ENCODE measurements around the gene TLE3.

Gene TLE3

DNA sequence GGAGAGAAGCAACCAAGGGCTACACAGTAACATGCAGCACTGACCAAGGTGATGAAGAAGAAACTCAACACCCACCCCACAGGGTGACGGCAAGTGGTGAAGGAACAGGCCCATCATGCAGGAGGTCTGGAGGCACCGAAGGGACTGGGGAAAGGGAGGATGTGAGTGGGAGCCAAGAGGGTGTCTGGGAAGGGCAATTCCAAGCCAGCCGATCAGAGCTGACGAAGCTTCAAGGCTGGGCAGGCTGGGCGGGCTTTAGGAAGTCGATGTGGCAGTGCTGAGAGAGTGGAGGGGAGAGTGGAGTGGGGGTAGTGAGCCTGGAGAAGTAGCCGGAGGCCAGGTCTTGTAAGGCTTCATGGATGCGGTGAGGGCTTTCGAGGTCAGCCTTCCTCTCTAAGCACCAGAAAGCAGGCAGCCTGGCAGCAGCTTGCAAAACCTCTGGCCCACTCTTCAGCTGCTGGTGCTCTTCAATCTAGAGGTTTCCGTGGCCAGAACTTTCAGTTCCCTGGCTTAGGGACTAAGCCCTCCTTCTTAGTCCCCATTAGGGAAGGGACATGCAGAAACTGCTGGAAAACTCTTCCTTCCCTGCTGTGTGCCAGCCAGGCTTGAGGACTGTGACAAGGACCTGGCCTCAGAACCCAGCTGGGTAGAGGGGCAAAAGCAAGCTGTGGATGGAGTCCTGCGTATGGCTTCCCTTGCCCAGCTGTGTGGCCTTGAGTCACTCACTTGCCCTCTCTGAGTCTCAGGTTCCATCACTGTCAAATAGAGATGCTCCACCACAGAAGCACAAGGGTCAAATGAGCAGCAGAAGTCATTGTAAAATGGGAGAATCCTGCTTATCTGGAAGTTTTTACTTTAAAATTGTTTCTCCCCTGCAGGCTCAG lies 72.1 kb downstream of the TLE3 start:
- no peak for DNase-seq

GRCh38 chr15:70024521-70024920 lies 73.2 kb downstream of the TLE3 start:
- DNase-seq = no peak

GRCh38 chr15:70023769-70024491 lies 73.8 kb downstream of the TLE3 start:
- no peak for DNase-seq

GRCh38 chr15:70023064-70023768 lies 74.5 kb downstream of the TLE3 start:
- no peak for DNase-seq

GRCh38 chr15:70020229-70020628 lies 77.5 kb downstream of the TLE3 start:
- no peak for DNase-seq

- DNase-seq = no peak
Observed at GRCh38 chr15:70018646-70019600, 78.8 kb downstream of the TLE3 start.

- no peak for DNase-seq
Observed at GRCh38 chr15:70017801-70018200, 79.9 kb downstream of the TLE3 start.

DNA sequence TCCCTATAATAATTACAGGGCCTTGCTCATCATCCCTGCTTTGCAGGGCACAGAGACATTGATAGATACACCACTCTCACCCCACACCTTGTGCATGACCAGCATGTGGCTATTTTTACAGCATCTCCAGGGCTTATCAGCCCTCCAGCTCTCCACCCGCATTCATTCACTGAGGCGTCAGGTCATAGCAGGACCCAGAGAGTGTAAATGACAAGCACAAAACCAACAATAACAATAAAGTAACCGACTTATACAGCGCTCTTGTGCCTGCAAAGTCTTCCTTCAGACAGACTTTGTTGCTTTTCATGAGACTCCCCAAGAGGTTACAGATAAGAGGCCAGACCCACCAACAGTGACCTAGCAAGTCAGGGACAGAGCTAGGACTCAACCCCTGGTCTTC lies 80.7 kb downstream of the TLE3 start:
- DNase-seq = no peak

- no peak for DNase-seq
Observed at GRCh38 chr15:70016511-70016994, 81.2 kb downstream of the TLE3 start.

GRCh38 chr15:70014860-70015490 lies 82.7 kb downstream of the TLE3 start:
- no peak for DNase-seq

DNA sequence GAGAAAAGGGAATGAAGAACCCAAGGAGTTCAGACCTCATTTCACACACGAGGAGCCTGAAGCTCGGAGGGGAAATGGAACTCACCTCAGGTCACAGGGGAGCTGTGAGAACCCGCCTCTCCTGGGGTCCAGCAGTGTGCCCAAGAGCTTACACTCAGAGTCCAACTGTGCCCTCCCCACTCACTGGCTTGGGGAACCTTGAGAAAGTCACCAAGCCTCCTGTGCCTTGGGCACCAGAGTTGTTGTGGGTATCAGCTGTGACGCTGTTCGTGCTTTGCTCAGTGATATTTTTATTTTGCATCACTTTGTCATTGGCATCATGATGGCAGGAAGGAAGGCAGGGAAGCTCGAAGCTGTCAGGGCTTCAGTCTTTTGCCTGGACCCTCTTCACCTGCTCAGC lies 83.4 kb downstream of the TLE3 start:
- no peak for DNase-seq

- DNase-seq = no peak
Observed at GRCh38 chr15:70013656-70014313, 83.9 kb downstream of the TLE3 start.

DNA sequence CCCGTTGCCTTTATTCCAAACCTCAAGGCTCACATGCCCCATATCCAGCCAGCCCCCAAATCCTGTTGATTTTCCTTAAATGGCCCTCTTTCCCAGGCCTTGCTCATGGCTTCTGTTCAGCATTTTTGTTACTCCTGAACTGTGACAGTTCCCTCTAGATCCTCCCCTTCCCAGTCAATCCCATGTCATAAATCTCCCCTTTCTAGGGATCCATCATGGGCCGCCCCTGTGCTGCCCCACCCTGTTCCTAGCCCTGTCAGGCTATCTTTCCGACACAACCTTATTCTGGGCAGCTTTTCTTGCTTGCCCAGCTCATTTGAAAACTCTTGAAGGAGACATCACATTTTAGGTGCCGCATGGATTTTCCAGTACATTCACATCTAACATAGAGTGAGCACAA lies 84.8 kb downstream of the TLE3 start:
- no peak for DNase-seq

DNA sequence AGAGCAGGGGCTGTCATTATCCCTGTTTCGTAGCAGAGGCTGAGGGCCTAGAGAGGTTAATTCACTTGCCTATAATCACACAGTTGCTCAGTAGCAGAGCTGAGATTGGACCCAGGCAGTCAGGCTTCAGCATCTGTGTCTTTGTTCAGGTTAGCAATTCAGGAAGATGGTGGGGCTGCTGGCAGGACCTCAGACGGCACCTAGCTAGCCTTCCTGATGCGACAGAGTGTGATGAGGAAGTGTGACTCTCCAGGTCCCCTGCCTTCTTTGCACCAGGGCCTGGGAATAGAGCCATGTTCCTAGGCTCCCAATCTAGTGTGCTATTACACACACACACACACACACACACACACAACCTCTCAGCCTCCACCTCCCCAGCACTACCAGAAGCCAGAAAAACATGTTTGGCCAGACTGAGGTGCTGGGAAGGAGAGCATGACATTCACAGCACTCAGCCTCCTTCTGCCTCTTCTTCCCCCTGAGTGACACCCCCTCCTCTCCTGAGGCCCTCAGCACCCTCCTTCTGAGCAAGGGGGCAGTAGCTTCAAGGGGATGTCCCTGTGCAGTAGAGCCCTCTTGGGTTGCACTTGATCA lies 88.9 kb downstream of the TLE3 start:
- no peak for DNase-seq

- no peak for DNase-seq
Observed at GRCh38 chr15:70006259-70007147, 91.2 kb downstream of the TLE3 start.

DNA sequence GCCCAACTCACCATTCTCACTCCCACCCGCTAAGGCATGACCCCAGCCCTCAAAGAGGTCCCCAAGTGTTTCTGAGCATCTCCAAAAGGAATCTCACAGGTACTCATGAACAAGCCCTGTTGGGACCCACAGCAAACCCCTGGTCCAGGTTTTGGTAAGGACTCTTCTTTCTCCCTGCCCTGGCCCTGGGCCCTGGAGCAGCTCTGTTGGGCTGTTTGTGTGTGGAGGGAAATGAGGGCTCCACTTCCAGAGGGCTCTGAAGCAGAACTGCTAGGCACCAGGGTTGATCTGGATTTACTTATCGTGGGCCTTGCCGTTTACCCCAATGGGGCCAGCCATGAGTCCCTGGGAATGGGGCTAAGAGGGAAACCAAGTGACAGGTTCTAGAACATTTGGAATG lies 92.9 kb downstream of the TLE3 start:
- no peak for DNase-seq

DNA sequence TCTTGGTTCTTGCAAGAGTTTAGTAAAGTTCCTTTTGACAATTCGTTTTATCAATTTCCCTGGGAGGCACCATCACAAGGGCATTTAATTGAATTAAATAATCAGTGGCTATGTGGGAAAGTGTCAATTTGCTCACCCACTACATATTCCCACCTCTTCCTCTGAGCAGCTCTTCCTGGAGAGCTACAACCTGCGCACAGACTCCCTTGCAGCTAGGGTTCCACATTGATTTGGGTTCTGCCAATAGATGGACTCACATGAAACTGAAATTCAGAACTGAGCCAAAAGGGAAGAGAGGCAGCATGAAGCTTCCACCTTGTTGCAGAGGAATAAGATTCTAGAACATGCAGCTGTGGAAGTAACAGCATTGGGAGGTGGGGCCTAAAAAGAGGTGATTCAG lies 94.8 kb downstream of the TLE3 start:
- no peak for DNase-seq

- DNase-seq = no peak
Observed at GRCh38 chr15:70001859-70002258, 95.9 kb downstream of the TLE3 start.

DNA sequence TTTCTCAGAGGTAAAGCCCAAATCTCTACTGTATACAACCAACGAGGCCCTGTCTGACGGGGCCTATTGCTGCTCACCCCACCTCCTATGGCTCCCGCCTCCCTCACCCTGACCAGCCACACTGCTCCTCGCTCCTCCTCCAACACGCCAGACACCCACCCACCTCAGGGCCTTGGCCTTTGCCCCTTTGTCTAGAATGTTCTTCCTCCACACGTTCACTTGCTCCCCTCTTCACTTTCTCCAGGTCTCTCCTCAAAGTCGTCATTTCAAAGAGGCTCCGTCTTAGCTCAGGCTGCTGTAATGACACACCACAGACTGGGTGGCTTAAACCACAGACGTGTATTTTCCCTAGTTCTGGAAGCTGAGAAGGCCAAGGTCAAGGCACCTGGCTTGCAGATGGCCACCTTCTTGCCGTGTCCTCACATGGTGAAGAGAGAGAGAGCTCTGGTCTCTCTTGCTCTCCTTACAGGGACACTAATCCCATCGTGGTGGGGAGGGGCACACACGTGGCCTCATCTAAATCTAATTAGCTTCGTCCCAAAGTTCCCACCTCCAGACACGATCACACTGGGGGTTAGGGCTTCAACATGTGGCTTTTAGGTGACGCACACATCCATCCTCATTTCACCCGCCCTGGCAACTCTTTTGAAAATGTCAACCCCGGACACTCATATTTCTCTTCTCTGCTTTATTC lies 98.2 kb downstream of the TLE3 start:
- no peak for DNase-seq

Data from 8988T (cell line).